Loucy (cell line): ENCODE data around the gene CDYL2.

ENCODE experiments used
- CTCF ChIP-seq: fragments of 200-600 bp; sonication (generic); conservative IDR thresholded peaks from 2 replicates; pipeline ENCODE4 v1.5.1; 2014; ENCODE audit warnings: mild to moderate bottlenecking, antibody characterized with exemption, low read length
- EZH2phosphoT487 ChIP-seq: fragments of 200-600 bp; IDR thresholded peaks from 2 replicates; pipeline ENCODE4 v1.6.1; 2018; ENCODE audit warnings: antibody characterized with exemption, mild to moderate bottlenecking, moderate library complexity, borderline replicate concordance

- no peak for TF ChIP-seq CTCF
- no peak for TF ChIP-seq EZH2phosphoT487
These were observed 119.5 kb downstream of the CDYL2 start for GRCh38 chr16:80684906-80685305.
